Fibroblast of skin of back (primary cell): ENCODE results near the gene TSTD2.

ENCODE experiments used
- DNase-seq: peaks from one replicate; pipeline ENCODE4 v3.0.0-alpha.2; 2013

Gene TSTD2

DNA sequence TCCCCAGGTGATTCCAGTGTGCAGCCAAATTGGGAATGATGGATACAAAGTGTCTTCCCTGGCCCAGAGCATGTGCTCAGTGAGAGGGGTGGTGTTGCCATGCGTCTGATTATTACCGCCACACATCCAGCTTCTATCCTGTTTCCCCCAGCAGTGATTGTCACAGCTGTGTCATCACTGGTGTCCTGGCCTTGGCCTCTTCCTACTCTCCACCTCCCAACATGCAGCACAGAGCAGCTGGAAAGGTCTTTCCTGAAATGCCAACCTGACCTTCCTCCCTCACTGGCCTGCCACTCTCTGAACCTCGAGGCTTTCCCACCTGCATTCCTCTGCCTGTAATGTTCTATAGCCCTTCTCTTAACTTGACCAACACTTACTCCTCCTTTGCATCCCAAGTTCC is 71.7 kb downstream of the TSTD2 start:
- DNase-seq, result no peak

DNA sequence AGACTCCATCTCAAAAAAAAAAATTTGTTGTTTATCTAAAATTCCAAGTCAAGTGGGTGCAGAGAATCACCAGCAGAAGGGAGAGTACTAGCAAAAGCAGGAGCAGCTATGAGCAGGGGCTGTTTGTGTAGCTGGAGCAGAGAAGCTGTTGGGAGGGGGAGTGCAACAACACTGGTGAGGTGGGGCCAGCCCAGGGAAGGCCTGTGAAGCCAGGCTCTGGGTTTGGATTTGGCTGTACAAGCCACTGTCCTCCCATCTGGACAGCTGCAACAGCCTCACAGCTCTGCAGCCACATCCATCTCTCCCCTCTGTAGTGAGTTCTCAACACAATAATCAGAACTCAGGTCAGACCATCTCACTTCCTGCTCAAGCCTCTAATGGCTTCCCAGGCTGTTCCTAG is 72.3 kb downstream of the TSTD2 start:
- no peak for DNase-seq

DNA sequence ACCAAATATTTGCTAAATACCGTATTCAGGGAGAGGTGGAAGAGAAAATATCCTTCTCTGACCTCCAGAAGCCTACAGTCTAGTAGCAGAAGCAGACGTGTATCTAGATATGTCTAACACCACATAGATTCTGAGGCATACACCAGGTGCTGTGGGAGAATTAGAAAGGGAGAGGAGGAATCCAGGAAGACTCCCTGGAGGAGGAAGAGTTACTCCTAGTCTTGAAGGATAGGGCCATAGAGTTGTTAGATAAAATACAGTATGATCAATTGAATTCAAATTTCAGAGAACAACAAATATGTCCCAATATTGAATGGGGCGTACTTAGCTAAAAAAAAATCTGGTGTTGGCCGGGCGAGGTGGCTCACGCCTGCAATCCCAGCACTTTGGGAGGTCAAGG is 73.0 kb downstream of the TSTD2 start:
- DNase-seq, result no peak

DNA sequence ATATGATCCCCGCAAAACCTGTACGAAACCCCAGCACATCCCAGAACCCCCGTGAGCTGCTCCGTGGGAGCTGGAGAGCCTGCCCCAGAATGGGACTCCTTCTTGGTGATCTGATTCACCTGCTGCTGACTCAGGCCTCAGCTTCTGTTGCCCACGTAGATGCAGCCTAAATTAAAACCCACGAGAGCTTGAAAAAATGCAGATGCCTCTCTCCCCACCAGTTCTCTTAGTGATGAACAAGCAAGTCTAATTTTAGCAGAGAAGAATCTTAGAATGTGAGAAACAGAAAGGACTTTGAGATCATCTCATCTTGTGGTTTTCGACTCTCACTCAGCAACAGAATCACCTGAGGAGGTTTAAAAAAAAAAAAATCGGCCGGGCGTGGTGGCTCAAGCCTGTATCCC is 74.1 kb downstream of the TSTD2 start:
- DNase-seq, result no peak

DNA sequence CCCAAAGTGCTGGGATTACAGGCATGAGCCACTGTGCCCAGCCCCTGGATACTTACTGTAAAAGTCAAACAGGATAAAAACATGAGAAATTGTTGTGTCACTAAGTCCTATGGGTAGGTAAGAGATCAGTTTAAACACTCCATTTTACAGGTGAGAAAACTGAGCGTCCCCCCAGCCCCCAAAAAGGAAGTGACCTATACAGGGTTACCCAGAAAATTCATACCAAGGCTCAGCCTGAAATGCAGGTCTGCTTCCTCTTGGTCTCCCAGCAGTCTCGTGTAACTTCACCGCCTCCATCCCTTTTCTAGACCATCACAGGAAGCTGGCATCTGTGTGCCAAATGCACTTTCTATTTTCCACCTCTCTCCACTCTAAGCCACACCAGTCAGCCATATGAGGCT is 74.5 kb downstream of the TSTD2 start:
- DNase-seq, result no peak

- no peak for DNase-seq
These were observed 75.5 kb downstream of the TSTD2 start for GRCh38 chr9:97557606-97558095.

DNA sequence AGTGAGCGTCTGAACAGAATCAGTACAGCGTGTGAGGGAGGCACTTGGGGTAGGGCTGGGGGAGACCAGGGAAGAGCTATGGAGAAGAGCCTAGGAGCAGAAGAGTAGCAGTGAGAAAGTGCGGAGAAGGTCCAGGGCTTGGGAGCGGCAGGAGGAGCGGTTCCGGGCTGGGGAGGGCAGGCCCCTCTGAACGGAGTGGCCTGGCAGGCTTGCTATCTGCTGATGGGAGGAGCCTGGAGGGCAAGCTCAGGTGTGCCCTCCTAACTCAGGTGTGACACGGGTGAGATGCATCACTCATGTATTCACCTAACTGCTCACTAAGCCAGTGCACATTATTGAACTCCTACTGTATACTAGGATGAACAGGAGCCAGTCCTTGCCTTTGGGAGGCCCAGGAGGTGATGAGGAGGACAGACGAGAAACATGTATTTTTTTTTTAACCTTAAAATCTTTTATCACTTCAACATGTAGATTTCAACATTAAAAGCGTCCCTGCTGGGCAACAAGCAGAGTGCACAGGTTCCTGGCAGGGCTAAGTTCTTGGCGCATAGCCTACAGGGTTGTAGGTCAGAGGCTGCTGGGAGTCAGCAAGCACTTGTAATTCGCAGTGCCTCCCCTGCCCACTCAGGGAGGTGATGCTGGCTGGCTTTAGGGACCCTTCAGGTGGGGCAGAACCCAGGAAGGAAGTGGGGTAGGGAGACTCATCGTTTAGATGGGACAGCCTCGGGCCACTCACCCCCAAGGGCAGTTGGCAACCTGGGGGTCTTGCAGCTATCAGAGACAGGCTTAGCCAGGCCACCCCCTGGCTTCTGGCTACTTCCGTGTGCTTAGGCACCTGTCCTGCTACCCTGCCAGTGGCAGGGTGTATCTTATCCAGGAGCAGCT is 76.2 kb downstream of the TSTD2 start:
- DNase-seq, result no peak

- DNase-seq, result no peak
These were observed 77.0 kb downstream of the TSTD2 start for GRCh38 chr9:97556036-97556720.

DNA sequence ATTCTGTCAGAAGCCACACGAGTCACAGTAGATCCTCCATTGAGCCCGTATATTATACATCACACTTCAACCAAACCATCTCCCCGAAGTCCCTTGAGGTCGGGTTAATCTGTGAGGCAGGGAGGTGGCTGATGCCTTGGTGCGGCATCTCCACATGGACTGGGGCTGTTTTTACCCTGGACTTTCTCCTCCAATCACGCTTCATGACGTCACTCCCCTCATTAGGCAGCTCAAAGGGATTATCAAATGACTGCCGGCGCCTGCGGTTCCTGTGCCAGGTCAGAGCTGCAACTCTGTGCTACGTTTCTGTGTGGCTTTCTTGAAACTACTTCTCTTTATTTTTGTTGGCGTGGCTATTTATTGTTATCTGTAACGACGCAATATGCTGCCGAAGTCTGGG is 78.0 kb downstream of the TSTD2 start:
- DNase-seq, result no peak

- DNase-seq, result no peak
These were observed 78.5 kb downstream of the TSTD2 start for GRCh38 chr9:97554566-97555075.

DNA sequence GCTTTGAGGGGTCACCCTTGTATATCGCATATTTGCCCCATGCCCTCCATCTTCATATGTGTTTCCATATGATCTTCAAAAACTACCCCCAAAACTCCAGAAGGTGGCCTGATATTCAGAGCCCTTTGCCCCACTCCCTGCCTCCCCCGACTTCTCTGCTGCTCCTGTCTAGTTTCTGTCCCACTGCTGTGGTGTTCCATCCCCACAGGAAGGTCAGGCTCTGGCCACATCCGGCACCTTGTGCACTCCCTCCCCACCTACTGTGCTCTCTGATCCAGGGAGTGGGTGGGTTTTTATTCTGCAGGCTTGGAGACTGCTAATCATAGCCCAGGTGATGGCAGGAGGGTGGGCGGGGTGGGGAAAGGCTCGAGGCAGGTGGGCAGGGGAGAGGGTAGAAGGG is 79.3 kb downstream of the TSTD2 start:
- DNase-seq, result no peak

- DNase-seq, result no peak
These were observed 80.0 kb downstream of the TSTD2 start for GRCh38 chr9:97553141-97553540.

DNA sequence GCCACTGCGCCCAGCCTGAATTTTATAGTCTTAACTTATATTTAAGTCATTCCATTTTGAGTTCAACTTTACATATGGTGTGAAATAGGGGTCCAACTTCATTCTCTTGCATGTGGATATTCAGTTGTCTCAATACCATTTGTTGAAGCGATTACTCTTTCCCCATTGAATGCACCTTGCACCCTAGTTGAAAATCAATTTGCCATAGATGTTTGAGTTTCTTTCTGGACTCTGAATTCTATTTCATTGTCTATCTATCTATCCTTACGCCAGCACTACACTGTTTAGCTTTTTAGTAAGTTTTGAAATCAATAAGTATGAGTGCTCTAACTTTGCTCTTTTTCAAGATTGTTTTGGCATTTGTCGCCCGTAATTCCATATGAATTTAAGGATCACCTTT is 81.9 kb downstream of the TSTD2 start:
- DNase-seq, result no peak

DNA sequence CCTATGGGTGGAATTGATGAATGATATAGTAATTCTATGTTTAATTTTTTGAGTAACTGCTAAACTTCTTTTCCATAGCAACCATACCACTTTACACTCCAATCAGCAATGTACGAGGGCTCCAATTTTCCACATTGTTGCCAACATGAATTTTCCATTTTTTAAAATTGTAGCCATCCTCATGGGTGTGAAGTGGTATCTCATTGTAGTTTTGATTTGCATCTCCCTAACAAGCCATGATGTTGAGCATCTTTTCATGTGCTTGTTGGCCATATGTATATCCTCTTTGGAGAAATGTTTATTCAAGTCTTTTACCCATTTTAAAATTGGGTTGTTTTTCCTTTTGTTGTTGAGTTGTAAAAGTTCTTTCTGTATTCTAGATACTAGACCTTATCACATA is 82.8 kb downstream of the TSTD2 start:
- DNase-seq, result no peak
